DMS79 (cell line): ENCODE results near the gene CMSS1.

Experiments used
- DNase-seq: peaks from one replicate; lab custom pipeline; 2025; lab: John Stamatoyannopoulos, UW

Gene CMSS1

DNA sequence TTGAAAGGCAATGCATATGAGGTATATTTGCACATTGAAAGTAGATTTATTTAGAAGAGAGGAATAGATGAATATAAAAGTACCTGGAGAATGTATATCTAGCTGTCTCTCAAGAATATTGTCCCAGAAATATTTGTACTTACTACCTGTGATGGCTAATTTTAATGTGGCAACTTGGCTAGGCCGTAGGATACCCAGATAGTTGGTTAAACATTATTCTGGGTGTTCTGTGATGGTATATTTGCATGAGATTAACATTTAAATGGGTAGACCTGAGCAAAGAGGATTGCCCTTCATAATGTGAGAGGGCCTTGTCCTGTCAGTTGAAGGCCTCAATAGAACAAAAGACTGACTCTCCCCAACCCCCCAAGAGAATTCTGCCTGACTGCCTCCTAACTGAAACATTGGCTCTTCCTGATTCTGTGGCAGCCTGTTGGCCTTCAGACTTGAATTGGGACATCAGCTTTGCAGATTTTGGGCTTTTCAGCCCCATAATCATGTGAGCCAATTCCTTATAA is 366.0 kb downstream of the CMSS1 start:
- DNase-seq, result no peak

DNA sequence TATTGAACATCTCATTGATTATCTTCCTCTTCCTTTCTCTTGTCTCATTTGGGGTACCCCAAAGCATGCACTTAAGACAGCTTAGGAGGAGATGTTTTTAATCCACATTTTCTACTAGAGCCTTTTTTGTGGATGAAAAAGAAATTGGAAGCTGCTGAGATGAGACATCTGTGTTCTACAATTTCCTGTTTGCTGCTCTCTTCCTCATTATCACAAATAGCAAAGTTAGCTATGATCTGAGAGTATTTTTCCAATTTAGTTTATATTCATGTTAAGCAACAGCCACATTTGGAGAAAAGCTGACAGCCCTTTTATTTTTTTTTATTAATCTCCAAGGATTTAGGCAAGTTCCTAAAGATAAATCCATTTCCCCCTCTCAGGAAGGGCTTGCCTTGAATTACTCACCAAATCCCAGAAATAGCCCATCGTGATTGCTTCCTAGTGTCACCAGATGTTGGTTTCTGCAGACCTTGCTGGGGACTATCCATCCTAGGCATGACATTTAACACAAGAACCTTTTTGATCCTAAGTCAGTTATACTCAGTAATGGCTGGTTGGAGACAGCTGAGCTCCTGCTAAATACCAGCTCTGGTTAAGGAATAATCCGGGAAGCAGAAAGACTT is 367.4 kb downstream of the CMSS1 start:
- DNase-seq, result no peak

DNA sequence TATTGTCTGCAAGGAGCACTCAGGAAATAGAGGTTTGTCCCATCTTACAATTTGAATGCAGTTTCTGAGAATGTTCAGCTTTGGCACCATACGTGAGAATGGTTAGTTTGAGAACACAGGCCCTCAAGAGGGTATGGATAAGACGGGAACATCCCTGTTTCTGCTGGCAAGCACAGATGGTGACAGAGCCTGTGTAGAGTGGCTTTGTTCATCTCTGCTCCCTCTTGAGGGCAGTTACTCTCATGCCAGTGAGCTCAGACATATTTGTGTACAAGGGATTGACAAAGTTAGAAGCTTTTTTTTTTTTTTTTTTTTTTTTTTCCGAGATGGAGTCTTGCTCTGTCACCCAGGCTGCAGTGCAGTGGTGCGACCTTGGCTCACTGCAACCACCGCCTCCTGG is 368.2 kb downstream of the CMSS1 start:
- DNase-seq, result no peak

DNA sequence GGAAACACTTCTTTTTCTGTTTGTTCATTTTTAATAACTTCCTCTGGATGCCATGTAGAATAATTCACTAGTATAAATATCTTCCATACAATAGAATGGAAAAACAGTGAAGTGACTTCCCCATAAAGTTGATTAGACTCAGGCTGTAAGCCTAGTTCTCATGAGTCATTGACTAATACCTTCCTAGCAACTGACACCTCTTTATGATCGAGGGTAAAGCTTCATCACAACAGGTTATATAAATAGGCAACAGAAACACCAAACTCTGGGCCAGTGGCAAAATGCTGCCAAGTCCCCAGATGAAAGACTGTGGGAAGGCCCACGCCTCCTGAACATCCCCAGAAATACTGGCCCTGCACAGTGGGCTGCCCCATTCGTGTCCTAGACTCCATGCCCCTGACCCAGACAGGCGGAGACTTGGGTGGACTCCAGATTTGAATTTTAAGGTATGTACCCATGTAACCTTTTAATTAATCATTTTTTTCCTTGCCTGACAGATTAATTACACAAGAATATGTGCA is 371.8 kb downstream of the CMSS1 start:
- no peak for DNase-seq

DNA sequence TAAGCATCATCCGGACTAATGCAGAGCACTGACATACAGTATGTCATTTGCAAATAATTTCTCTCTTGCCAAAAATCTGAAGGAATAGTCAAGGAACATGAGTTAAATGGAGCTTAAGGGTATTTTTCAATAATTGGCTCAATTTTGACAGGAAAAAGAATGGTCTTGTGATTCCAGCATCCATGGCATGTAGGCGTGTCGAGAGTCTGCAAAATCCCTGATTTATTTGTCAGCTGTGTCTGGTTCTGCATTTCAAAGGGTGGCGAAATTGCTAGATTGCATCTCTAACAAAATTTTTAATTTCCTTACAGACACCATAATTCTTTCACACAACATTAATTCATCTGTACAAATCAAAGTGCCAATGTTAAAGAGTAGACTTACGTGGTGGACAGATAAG is 377.7 kb downstream of the CMSS1 start:
- no peak for DNase-seq

DNA sequence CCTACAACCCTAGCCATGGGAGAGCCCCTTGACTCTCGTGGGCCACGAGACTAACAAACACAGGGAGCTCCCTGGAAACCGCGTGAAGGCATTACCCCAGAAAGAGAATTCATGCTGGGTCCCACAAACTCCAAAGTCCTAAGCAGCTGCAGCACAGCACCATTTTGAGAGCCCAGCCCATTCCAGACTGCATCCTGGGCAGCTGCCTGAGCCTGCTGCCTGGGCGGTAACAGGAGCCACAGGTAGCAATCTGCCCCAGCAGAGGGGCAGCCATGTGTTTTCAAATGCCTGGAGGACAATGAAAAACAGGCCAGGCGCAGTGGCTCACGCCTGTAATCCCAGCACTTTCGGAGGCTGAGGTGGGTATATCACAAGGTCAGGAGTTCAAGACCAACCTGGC is 380.2 kb downstream of the CMSS1 start:
- no peak for DNase-seq

DNA sequence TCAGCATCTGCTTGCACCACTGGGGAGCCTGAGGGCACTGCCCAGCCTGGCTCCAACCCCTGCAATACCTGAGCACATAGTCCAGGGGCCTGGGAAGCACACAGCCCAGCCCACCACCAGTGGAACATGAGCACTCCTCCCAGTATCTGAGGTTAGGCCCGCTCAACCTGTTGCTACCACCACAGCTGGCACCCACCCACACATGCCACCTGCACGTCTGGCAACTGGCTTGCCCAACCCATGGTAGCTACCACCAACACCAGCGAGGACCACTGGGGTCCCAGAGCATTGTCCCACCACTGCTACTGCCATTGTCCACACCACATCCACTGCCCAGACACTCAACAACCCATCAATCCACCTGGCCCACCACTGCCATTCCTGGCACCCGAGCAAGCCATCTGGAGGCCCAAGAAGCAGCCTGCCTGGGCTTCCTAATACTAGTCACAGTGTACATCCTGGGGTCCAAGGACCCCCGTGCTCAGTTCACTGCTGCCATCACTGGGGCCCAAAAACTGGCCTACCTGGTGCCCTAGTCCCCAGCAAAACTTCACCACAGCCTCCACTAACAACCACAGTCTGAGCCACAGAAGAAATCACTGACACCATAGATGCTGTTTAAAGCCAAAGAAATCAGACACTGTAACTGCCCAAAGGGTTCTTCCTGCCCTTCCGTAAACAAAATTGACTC is 381.1 kb downstream of the CMSS1 start:
- no peak for DNase-seq

DNA sequence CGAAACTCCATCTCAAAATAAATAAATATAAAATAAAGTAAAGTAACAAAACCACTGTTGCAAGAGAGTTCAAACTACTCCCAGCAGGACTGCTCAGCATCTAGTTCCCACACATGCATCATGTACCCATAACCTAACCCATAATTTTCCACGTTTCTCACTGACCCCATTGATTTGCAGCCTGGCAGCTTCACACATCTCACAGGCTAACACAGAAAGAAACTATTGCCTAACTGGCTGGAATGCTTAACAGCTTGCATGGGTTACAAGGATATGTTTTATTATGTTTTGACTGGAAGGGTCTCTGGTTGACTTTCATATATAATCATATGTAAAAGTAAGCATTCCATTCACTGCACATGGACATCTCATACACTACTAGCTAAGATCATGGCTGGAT is 387.5 kb downstream of the CMSS1 start:
- DNase-seq, result no peak

DNA sequence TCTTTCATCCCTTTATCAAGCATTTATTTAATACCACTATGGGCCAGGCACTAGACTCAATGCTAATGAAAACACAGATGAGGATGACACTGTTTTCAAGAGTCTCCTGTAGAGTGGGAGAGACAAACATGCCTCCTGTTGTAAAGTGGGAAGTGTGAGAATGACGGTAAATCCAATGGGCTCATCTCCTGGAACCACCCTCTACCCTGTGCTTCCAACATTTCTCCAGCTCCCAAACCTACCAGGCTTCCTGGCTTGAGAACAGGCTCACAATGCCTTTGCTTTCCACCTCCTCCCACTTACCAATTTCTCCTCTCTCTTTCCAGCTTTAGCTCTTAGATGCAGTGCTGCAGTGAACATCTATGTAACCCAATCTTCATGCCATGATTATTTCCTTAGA is 389.0 kb downstream of the CMSS1 start:
- DNase-seq, result no peak

DNA sequence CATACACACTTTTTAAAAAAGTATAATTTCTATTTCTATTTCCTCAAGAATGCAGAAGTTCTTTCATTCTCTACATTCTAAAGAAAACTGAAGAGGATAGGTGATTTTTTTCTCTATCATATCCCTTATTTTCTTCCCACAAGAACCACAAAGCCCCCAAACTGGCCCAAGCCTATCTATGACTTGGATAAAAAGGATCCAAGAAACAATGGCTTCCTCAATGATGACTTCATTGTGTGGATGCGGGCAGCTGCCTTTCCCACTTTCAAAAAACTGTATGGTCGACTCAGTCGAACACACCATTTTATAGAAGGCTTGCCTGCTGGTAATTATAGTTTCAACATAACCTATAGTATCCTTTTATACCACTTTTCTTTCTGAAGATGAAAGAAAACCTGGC is 390.2 kb downstream of the CMSS1 start:
- DNase-seq, result no peak

DNA sequence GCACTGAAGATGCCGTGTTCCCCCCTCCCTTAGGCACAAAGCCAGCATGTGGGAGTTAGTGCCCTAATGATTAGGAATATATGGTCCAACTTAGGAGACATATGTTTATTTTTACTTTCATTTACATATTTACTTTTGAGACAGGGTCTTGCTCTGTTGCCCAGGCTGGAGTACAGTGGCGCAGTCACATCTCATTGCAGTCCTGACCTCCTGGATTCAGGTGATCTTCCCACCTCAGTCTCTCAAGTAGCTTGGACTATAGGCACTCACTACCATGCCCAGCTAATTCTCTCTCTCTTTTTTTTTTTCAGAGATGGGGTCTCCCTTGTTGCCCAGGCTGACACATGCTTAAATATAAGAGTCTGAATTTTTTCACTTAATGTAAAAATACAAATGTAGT is 391.5 kb downstream of the CMSS1 start:
- DNase-seq, result no peak

DNA sequence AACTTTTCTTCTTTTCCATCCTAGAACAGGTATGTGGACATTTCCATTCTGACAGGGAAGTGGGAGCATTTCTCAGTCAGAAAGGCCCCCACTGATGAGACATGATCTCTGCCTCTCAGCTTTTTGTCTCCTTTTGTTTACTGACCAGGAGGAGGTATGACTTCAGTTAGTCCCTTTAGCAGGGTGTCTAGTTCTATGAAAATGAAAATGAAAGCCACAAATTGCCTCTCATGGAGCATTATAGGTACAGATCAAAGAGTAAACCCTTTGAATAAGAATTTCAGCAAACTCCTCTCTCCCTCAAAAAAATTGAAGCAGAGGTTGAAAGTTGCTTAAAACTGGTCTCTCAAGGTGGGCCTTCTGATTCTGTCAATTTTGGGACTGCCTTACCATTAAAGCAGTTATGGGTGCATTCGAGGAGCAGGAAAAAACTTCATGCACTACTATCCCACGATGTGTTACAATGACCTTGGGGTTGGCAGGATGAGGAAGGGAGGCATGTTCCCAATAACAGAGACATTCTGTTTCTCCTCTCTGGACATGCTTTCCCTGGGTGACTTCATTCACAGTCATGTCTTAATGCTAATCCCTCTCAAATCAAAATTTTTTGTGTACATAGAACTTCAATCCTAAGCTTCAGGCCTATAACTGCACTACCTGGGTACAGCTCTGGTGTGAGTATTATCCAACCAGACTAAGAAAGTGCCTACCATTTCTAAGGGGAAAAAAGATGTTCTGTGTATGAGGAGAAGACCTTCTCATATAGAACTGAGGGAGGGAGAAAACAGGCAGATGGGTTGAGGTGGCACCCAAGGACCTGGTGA is 392.5 kb downstream of the CMSS1 start:
- DNase-seq, result no peak

DNA sequence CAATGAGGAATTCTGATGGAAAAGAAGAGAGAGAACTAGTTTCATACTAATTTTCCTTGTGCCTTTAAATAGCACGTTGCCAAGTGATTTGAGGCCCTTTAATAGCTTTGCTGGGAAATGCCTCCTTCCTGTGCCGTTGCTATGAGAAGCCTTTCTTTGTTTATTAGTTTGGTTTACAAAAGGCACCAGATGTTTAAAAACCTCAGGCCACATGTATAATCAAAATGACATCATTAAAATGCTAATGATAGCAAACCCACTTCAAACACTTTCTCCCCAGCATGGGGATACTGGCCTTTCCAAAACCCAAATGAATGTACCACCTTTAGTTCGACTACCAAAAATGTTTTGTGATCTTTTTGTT is 393.1 kb downstream of the CMSS1 start:
- no peak for DNase-seq

DNA sequence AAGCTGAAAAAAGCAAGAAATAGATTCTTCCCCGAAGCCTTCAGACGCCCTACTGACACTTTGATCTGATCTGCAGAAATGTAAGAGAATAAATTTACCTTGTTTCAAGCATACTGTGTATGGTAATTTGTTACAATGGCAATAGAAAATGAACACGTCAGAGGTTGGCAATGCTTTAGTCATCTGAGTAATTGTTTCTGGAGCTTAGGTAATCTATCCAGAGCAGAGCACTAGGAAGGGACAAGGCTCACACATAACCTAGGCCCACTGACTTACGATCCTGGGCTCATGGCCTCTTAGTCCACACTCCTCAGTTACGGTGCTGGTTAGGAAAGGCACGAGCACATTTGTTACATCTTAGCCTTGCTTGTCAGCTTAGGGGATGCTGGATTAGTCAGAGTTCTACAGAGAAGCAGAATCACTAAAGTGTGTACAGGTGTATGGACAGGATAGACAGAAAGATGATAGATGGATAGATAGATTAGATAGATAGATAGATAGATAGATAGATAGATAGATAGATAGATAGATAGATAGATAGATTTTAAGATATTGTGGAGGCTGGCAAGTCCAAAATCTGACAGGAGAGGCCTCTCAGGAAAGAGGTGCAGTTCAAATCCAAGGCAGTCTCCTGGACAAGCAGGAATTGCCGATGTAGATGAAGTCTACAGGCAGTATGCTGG is 396.4 kb downstream of the CMSS1 start:
- no peak for DNase-seq

DNA sequence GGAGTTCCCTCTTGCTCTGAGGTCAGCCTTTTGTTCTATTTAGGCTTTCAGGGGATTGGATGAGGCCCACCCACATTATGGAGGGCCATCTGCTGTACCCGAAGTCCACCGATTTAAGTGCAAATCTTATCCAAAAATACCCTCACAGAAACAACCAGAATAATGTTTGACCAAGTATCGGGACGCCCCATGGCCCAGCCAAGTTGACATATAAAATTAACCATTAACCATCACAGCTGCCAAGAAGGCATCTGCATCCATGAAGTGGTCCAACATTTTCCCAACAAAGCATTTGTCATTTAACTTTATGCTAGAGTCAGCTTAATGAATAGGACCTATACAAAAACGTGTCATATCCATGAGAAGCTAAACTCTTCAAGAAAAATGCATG is 396.9 kb downstream of the CMSS1 start:
- no peak for DNase-seq

DNA sequence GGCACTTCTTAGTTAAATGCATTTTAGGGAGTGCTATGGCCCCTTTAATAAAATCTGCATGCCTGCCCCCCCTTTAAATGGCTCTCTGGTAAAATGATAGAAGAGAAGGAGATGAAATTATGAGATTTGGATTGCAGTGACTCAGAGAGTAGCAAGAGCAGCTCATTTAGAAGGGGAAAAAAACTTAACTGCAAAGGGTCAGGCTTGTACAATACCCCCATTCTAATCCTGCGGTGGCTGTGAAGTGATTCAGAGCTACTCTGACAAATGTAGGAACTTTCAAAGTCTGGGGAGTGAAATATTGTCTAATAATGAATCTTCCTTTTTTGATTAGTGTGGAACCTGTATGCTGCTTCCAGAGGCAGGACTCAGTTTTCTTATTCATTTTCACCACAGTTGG is 399.1 kb downstream of the CMSS1 start:
- DNase-seq, result no peak

DNA sequence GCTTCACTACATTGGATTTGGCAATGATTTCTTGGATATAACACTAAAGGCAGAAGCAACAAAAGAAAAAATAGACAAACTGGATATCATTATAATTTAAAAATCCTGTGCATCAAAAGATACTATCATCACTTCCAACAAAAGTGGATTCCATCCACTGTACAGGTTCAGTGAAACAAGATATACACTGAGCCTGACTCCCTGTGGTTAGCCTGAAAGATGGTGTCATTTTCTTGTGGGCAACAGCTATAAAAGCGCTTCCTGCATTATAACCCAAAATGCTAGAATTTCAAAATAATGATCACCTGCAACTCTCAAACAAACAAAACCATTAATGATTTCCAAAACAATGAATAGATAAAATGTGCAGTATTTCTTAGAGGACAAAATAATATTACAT is 403.5 kb downstream of the CMSS1 start:
- no peak for DNase-seq

DNA sequence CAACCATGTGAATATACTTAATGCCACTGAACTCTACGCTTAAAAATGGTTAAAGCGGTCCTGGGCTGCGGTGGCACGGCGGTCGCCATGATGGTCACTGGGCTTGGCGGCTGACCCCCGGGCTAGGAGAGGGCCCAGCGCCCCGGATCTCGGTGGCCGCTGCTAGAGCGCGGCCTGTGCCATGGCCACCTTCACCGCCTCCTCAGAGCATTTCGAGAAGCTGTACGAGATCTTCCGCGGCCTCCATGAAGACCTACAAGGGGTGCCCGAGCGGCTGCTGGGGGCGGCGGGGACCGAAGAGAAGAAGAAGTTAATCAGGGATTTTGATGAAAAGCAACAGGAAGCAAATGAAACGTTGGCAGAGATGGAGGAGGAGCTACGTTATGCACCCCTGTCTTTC is 407.5 kb downstream of the CMSS1 start:
- DNase-seq, result no peak

DNA sequence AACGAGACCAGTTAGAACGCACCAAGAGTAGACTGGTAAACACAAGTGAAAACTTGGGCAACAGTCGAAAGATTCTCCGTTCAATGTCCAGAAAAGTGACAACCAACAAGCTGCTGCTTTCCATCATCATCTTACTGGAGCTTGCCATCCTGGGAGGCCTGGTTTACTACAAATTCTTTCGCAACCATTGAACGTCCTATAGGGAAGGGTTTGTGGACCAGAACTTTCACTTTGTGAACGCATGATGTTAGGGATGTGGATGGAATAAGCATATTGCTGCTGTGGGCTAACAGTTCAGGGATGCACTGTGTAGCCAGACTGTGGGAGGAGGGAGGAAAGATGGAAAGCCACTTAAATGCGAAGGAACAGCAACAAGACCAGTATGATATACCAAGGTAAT is 408.2 kb downstream of the CMSS1 start:
- no peak for DNase-seq

DNA sequence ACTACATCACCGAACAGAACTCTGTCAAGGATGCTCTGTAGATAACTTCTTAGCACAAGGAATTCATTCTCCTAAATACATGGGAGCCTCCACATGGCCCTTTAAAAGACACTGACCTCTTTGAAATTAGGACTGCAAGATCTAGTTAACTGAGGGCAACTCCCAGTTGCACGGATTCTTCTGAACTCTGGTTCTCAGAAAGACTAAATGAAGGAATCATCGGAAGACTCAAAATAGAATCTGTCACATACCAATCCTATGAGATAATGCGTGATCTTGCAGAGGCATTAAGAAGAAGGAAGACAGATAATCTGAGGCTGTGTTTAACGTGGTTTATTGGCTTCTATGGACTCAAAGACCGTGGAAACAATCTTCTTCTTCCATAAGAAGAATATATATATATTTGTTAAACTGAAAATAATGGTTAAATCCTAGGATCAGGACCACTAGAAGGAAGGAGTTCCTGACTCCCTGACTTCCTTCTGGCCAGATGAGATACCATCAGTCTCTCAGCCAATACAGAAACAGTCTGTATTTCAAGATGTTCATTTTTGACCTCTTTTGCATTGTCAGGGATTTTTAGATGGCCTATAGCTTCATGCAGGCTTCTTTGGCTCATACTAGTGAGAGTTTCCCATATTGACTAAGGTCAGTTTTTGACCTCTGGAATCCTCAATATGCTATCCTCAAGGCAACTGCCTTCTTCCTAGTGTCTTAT is 409.2 kb downstream of the CMSS1 start:
- DNase-seq, result no peak

DNA sequence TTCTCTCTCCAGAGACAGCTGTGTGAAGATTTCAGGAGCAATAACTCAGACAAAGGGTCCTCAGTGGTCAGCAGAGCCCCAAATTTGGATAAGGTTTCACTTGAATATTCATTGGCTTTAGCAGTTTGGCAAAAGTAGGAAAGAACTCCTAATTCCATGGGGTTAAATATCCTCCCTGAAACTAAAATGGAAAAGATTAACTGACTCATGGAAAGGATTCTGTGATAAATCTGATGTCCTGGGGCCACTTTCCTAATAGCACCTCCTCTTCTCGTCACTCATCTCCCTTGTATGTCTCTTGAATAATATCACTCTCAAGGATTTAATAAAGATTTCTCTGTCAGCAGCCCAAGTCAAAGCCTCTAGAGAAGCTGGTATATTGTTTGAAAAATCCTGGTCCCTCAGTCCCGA is 409.9 kb downstream of the CMSS1 start:
- DNase-seq, result no peak

DNA sequence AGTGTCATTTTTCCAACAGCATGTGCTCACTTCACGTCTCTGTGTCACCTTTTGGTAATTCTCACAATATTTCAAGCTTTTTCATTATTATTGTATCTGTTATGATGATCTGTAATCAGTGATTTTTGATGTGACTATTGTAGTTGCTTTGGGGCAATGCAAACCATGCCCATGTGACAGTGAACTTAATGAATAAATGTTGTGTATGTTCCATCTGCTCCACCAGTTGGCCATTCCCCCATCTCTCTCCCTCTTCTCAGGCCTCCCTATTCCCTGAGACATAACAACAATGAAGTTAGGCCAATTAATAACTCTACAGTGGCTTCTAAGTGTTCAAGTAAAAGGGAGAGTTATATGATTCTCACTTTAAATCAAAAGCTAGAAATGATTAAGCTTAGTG is 410.6 kb downstream of the CMSS1 start:
- DNase-seq, result no peak
